NCI-H1930 (cell line): ENCODE data around the gene TXNRD2.
"Not testable (repeated sequence)": the region's sequence is repeated elsewhere in the genome, so short reads cannot be mapped to it uniquely, and the experiment has no call there.

Source experiments
- DNase-seq, 2 experiments: peaks; one replicate each; lab custom pipeline; 2025; lab: John Stamatoyannopoulos, UW

Gene TXNRD2

DNA sequence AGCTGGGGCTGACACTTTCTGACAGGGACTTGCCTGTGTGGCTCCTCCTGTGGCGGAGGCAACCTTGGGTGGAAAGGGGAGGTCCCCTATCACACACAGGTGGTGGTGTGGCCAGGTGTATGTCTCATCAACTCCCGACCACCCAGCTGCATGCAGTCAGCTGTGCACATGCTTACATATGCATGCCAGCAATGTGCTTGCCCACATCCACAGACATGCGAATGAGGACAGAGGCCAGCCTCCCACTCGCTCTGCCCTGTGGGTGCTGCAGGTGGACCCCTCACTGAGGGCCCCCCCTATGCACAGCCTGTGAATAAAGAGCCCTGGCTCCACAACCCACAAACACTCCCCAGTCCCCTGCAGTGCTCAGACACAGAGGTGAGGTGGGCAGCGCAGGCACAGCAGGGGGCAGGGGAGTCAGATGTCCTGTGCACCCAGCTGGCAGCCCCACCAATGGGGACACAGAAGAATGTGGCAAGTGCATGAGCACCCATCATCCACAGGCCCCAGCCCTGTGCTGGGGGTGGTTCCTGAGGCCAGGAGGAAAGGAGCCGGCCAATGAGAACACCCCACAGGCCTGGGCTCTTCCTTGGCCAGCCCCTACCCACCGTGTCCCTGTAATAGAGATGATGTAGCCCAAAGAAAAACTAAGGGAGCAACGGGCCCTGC, 96.4 kb downstream of the TXNRD2 start:
- DNase-seq, result no peak

DNA sequence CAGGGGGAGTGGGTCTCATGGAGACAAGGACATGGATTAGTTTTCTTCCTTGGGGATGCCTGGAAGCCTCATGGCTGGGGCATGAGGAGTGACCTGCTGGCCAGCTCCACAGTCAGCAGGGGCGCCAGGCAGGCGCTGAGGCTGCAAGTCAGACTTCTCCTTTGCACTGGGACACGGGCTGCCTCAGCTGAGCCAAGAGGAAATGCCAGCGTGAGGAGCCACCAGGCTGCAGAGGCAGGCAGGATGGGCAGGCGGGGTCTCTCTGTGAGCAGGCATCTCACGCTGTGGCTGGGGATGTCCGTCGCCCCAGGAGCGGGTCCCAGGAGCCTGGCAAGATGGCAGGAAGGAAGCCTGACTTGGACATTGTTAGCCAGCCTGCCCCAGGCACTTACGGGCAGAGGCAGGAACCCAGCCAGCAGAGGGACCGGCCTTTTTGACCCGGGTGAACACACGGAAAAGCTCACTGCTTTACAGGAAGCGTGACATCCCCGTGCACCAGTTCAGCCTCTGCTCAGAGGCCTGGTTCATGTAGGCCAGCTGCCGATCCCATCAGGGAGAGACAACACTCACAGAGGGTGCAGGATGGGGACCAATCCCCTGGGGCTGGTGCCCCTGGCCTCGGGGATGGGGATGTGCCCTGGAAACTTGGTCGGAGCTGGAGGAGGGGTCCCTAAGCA, 97.1 kb downstream of the TXNRD2 start:
- no peak for DNase-seq

- DNase-seq, result no peak
Measured at GRCh38 chr22:19843857-19844376, 97.7 kb downstream of the TXNRD2 start.

GRCh38 chr22:19843107-19843856, 98.3 kb downstream of the TXNRD2 start:
- no peak for DNase-seq

GRCh38 chr22:19842393-19843106, 99.1 kb downstream of the TXNRD2 start:
- no peak for DNase-seq

GRCh38 chr22:19841641-19842392, 99.8 kb downstream of the TXNRD2 start:
- no peak for DNase-seq

DNA sequence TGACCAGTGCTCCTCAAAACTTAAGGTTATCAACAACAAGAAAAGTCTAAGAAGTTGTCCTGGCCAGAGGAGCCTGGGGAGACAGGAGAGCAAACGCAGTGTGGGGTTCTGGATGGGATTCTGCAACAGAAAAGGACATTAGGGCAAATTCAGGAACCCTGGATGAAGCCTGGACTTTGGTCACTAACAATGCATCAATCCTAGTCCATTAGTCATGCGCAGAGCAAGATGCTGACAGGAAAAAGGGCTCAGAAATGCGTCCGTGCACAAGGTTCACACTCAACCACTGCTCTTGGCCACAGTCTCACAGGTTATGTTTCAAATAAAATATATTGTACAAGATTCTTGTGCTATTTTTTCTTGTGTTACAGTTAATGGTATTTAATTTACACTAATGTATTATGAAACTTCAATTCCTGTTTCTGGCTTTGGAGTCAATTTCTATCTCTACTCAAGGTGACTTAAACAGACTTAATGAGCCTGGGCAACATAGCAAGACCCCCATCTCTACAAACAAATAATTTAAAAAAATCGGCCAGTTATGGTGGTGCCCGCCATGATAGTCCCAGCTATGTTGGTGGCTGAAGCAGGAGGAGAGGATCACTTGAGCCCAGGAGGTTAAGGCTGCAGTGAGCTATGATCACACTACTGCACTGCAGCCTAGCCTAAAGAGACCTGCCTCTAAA, 100.5 kb downstream of the TXNRD2 start:
- DNase-seq, result no peak

GRCh38 chr22:19840059-19840458, 101.6 kb downstream of the TXNRD2 start:
- DNase-seq, result no peak

- DNase-seq, result no peak
Measured at GRCh38 chr22:19837915-19838314, 103.7 kb downstream of the TXNRD2 start.

DNA sequence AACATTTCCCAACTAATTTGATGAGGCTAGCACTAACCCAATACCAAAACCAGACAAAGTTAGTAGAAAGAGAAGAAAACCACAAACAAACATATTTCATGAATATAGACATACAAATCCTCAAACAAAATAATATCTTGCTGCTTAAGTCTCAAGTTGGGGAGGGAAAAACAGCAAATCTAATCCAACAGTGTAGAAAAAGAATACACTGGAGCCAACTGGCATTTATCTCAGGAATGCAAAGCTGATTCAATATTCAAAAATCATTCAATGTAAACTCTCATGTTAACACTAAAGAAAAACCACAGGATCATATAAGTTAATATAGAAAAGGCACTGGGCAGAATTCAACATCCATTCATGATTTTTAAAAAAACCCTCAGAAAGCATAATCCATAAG, 105.1 kb downstream of the TXNRD2 start:
- DNase-seq, result no peak

DNA sequence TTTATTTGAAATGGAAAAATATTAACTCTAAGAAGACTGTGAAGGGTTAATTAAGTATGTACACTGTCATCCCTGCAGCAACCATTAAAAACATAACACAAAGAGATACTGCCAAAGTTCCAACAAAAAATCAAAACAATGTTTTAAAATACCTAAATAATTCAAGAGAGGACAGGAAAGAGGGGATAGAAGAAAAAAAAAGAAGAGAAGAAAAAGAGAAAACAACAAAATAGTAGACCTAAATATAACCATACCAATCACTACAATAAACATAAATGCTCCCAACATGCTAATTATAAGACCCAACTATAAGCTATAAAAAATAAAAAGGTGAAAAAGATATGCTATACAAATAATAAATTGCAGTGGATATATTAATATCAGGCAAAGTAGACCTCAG, 107.0 kb downstream of the TXNRD2 start:
- DNase-seq, result no peak

GRCh38 chr22:19833327-19833726, 108.3 kb downstream of the TXNRD2 start:
- DNase-seq, result not testable (repeated sequence)

- DNase-seq, result no peak
Measured at GRCh38 chr22:19832476-19833108, 109.0 kb downstream of the TXNRD2 start.

DNA sequence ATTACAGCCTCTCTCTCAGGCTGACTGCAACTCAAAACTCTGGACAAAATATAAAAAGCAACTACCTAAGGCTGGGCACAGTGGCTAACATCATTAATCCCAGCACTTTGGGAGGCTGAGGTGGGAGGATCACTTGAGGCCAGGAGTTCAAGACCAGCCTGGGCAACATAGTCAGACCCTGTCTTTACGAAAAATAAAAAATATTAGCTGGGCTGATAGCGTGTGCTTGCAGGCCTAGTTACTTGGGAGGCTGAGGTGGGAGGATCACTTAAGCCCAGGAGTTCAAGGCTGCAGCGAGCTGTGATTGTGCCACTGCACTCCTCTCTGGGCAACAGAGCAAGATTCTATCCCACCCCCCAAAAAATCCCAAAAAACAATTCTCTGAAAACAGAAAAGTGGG, 109.6 kb downstream of the TXNRD2 start:
- not testable (repeated sequence) for DNase-seq

- no peak for DNase-seq
Measured at GRCh38 chr22:19831016-19831415, 110.6 kb downstream of the TXNRD2 start.

- no peak for DNase-seq
Measured at GRCh38 chr22:19828035-19828401, 113.6 kb downstream of the TXNRD2 start.

GRCh38 chr22:19827341-19828034, 114.1 kb downstream of the TXNRD2 start:
- DNase-seq, result no peak

DNA sequence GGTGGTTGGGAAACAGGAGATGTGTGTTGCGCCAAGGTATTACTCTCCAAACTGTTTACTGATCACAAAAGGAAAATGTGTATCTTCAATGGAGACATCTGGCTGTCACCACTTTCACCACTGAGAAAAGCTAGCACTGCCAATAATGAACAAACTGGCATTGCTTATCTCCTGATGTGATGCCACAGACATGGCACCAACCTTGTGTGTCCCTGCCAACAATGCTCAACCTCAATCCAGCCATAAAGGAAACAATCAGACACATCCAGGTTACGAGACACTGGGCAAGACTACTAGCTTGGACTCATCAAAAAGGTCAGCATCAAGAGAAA, 115.0 kb downstream of the TXNRD2 start:
- DNase-seq, result no peak

GRCh38 chr22:19825904-19826618, 115.6 kb downstream of the TXNRD2 start:
- no peak for DNase-seq
